ENCODE measurements around the gene CCDC85C. TPM values are rescaled to one million over a fixed set of nuclear protein-coding genes. Genes with fewer than 3 reads are reported as not detected.

Gene CCDC85C
- total and polyA plus RNA-seq, 2 of the 4 experiments (the other 2 are of a cell fraction): 16.0 to 19.0 TPM

GRCh38 chr14:99522934-99523703 is 80.9 kb downstream of the CCDC85C start (continued):
- no peak for TF ChIP-seq USF2 (IDR thresholded peaks at IDR 0.05; ENCODE audit: low read depth, low read length)

DNA sequence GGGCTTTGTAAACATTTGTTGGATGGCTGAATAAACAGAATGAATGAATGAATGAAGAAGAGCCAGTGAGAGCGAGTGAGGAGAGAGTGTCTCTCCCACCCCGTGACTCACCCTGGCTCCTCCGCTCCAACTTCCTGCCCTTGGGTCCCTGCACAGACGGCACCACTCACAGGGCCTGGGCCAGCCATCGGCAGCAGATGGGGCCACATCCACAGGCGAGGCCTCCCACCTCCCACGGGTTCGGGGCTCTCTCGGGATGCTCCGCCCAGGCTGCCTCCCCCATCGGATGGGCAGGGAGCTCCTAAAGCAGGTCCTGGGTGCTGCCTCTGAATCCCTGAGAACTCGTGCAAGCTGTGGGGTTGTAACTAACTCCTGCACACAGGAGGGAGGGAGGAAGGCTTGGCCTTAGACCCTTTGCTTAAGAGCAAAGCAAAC is 81.5 kb downstream of the CCDC85C start:
- H2BK120ac ChIP-seq (ENCODE audit: low read depth, low read length): peak overlapping the region; percentile 85
- peak overlapping the region; percentile 53 for H3K4me2 ChIP-seq (ENCODE audit: low read depth, low read length)
- H3K79me1 ChIP-seq (ENCODE audit: low read depth in 1 of 2, low read length in 2 of 2): peaks cover 21 to 79% of the 10 kb centered on the region in 2 experiments
- no peak overlapping the region for H2BK15ac ChIP-seq (ENCODE audit: low read depth, low read length)
- intact Hi-C loops (cut with micrococcal nuclease): loop anchor here (1.0 to 5.0 kb wide), 2 partner anchors 82 to 160 kb away; partner anchors contain the start of genes CCDC85C and CYP46A1
- peak overlapping the region; percentile 88 for H2AFZ ChIP-seq (replicated peaks; ENCODE audit: low read length, poor library complexity)
- peak overlapping the region; percentile 63 to 89 for H4K8ac ChIP-seq (ENCODE audit: low read depth in 2 of 2, low read length in 2 of 2)
- peak overlapping the region; percentile 88 for H3K14ac ChIP-seq (replicated peaks; ENCODE audit: low read depth, low read length)
- ATAC-seq (ENCODE audit: low read depth) (peak; percentile 78), DNase-seq (peak; percentile 78)
- peak overlapping the region; percentile 91 for H4K91ac ChIP-seq (ENCODE audit: insufficient read depth, low read depth, low read length)
- H3K9ac ChIP-seq (ENCODE audit: low read depth, low read length): peak overlapping the region; percentile 15; the same call in 1 of the 2 replicates
- peak overlapping the region; percentile 39 for H3K56ac ChIP-seq (ENCODE audit: extremely low read depth, insufficient read depth, low read length)
- no peaks in the 10 kb centered on the region for H3K27me3 ChIP-seq (ENCODE audit: control insufficient read depth, insufficient read depth, low read length)
- ChIA-PET POLR2A (ENCODE audit: unreplicated experiment) (no interaction called here), CTCF (interaction anchor here (0.6 to 0.9 kb wide), 4 partner anchors 10 to 106 kb away, joined by 3 to 6 read pairs (median 4); no protein-coding TSS in a partner anchor)
- H3K4me3 ChIP-seq (ENCODE audit: insufficient read depth, low read depth, low read length): no peak overlapping the region
- peak overlapping the region; percentile 88 for H2AK5ac ChIP-seq (ENCODE audit: low read depth, low read length)
- peak overlapping the region; percentile 58 for H2BK20ac ChIP-seq (ENCODE audit: low read depth, low read length)
- H3K4me1 ChIP-seq (ENCODE audit: control insufficient read depth, insufficient read depth, low read length): peaks cover 32% of the 10 kb centered on the region
- dilution Hi-C loops (cut with HindIII; ENCODE audit: low sequenced_read_pairs, unreplicated experiment): no loop called here
- WGBS, 2 experiments (ENCODE audit: extremely low coverage in 2 of 2, insufficient read length in 1 of 2): 0% methylated on average over 2 of the region's 12 CpGs; no CpG with 5 or more reads in 1 of the 2 experiments
- no peaks in the 10 kb centered on the region; the same call in 1 of the 2 replicates for H3K36me3 ChIP-seq (ENCODE audit: control insufficient read depth, insufficient read depth, low read length)
- H4K5ac ChIP-seq (ENCODE audit: low read depth, low read length): peak overlapping the region; percentile 62
- no peaks in the 10 kb centered on the region for H3K9me3 ChIP-seq (ENCODE audit: control insufficient read depth, insufficient read depth, low read length)
- peak overlapping the region; percentile 76 for H3K27ac ChIP-seq (ENCODE audit: insufficient read depth, low read length)
- TF ChIP-seq RAD21 (IDR thresholded peaks at IDR 0.05; ENCODE audit: low read length) (peak; percentile 53), MAZ (IDR thresholded peaks at IDR 0.05; ENCODE audit: borderline replicate concordance, low read depth, low read length) (peak; percentile 60; the same call in 1 of the 2 replicates), CEBPB (IDR thresholded peaks at IDR 0.05; ENCODE audit: low read depth, low read length) (no peak), FOS (IDR thresholded peaks at IDR 0.05; ENCODE audit: low read depth, low read length) (peak; percentile 73), USF2 (IDR thresholded peaks at IDR 0.05; ENCODE audit: low read depth, low read length) (peak; percentile 57), MXI1 (IDR thresholded peaks at IDR 0.05; ENCODE audit: borderline replicate concordance, low read depth, low read length) (peak; percentile 26; the same call in 1 of the 2 replicates), RCOR1 (IDR thresholded peaks at IDR 0.05; ENCODE audit: insufficient replicate concordance, low read length) (no peak), SMC3 (IDR thresholded peaks at IDR 0.05; ENCODE audit: low read depth, low read length) (peak; percentile 36)
- TF ChIP-seq, protein P1, sequence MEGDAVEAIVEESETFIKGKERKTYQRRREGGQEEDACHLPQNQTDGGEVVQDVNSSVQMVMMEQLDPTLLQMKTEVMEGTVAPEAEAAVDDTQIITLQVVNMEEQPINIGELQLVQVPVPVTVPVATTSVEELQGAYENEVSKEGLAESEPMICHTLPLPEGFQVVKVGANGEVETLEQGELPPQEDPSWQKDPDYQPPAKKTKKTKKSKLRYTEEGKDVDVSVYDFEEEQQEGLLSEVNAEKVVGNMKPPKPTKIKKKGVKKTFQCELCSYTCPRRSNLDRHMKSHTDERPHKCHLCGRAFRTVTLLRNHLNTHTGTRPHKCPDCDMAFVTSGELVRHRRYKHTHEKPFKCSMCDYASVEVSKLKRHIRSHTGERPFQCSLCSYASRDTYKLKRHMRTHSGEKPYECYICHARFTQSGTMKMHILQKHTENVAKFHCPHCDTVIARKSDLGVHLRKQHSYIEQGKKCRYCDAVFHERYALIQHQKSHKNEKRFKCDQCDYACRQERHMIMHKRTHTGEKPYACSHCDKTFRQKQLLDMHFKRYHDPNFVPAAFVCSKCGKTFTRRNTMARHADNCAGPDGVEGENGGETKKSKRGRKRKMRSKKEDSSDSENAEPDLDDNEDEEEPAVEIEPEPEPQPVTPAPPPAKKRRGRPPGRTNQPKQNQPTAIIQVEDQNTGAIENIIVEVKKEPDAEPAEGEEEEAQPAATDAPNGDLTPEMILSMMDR (conservative IDR thresholded peaks at IDR 0.05; ENCODE audit: low read depth, low read length): peak; percentile 44
- peak overlapping the region; percentile 74 for H3K18ac ChIP-seq (ENCODE audit: low read depth, low read length)
- H3K23ac ChIP-seq (ENCODE audit: low read depth, low read length): peak overlapping the region; percentile 63
- BruUV-seq (replicated peaks): no TSS peak
- peak overlapping the region; percentile 89 for H3K4ac ChIP-seq (ENCODE audit: low read depth, low read length)
- H2BK5ac ChIP-seq (ENCODE audit: low read depth, low read length, poor library complexity, severe bottlenecking): peak overlapping the region; percentile 80
- H2AK9ac ChIP-seq (replicated peaks; ENCODE audit: low read depth, low read length, poor library complexity): peak overlapping the region; percentile 97
- H4K20me1 ChIP-seq (ENCODE audit: insufficient read depth, low read length): peaks cover 32% of the 10 kb centered on the region
- peaks cover 10% of the 10 kb centered on the region for H3K9me1 ChIP-seq (ENCODE audit: insufficient read depth, low read length)
- in situ Hi-C loops (cut with MboI; ENCODE audit: low sequenced_read_pairs): loop anchor here (5.0 to 10.0 kb wide), 2 partner anchors 100 to 382 kb away; no protein-coding TSS in a partner anchor
